ELR (cell line): ENCODE results near the gene LIN52.

Source experiments
- DNase-seq: peaks from one replicate; pipeline ENCODE4 v3.0.0-alpha.2; 2015; ENCODE audit warnings: low read depth

The LIN52 gene

GRCh38 chr14:74237441-74237840, 152.7 kb downstream of the LIN52 start:
- DNase-seq: peak; percentile 23

- no peak for DNase-seq
Observed at GRCh38 chr14:74238974-74239847, 154.5 kb downstream of the LIN52 start, which contains the start of gene VSX2. Gene VSX2, plus strand, starts transcription at chr14:74239449. Its CDS starts 113 bp downstream, at chr14:74239562.

- no peak for DNase-seq
Observed at GRCh38 chr14:74239848-74240793, 155.4 kb downstream of the LIN52 start.

DNA sequence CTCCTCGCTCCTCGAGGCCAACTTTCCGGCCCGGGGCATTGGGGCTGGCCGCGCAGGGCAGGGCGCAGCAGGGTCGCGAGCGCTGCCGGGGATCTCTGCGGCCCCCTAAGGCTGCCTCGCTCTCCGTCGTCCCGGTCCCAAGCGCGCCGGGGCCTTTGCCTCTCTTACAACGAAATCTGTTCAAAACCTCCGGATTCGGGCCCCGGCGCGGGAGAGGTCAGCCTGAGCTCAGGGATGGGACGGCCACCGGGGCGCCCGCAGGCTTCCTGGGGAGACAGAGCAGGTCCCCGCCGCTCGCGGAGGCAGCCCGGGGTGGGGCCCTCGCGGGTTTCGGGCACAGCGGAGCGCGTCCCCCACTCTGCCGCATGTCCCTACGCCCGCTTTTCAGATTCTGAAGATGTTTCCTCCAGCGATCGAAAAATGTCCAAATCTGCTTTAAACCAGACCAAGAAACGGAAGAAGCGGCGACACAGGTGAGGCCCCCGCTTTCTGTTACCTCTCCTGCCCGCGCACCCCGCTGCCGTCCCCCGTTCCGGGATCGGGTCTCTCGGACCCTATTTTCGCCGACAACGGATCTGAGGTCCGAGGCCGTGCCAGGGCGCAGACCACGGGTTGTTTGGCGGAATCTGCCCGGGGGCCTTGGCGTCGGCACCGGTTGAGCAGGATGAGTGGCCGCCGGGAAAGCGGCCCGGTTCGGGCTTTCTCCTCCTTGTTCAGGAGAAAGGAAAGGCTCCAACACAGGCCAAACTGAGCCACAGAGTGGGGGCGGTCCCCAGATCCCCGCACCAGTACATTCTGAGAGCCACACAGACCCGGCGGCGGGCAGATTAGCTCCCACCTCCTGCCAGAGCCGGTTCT, 156.3 kb downstream of the LIN52 start:
- DNase-seq: peak; percentile 18

GRCh38 chr14:74241652-74242017, 156.9 kb downstream of the LIN52 start:
- no peak for DNase-seq

GRCh38 chr14:74242021-74242779, 157.4 kb downstream of the LIN52 start:
- DNase-seq: no peak

- DNase-seq: no peak
Observed at GRCh38 chr14:74242780-74243042, 158.0 kb downstream of the LIN52 start.

- DNase-seq: no peak
Observed at GRCh38 chr14:74243051-74243450, 158.3 kb downstream of the LIN52 start.

GRCh38 chr14:74244115-74244514, 159.4 kb downstream of the LIN52 start:
- no peak for DNase-seq

DNA sequence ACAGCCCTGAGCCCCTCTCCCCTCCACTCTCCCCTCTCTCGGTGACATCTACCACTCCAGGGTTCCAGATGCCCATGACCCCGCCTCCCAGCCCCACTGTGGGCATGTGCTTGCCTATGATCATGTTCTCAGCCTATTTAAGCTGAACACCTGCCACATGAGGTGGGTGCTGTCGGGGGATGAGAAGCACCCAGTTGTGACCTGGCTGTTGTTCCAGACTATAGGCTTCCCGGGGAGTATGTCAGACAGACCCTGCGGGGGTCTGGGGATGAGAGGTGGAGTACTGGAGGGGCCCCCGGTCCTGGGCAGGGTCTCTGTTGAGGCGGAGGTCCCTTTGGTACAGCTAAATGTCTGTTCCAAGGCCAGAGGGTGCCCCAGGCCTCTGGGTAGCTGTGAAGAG, 160.5 kb downstream of the LIN52 start:
- no peak for DNase-seq

DNA sequence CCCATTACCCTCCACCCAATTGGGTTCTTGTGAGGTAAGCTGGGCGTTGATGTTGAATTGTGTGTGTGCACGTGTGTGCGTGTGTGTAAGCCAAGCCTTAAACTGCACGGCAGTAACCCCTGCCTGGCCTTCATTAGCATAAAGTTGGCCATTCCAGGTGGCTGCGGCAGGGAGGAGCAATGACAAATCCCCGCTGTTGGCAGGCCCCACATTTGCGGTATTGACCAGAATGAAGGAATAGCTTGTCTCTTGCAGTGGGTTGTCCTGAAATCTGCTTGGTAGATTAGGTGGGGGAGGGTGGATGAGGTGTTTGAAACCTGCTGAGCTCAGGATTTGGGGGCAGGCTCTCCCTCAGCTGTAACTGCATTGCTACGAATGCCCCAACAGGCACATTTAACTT, 161.8 kb downstream of the LIN52 start:
- DNase-seq: no peak

GRCh38 chr14:74248017-74248416, 163.3 kb downstream of the LIN52 start:
- no peak for DNase-seq

- DNase-seq: no peak
Observed at GRCh38 chr14:74249433-74250375, 164.9 kb downstream of the LIN52 start.
